Left kidney (tissue), 2 donors: ENCODE data around the gene TBL1Y. TPM values are rescaled to one million over a fixed set of nuclear protein-coding genes. Genes with fewer than 3 reads are reported as not detected.
"Not testable (repeated sequence)": the region's sequence is repeated elsewhere in the genome, so short reads cannot be mapped to it uniquely, and the experiment has no call there.

Experiments
- DNase-seq: peaks from one replicate; pipeline ENCODE4 v3.0.0-alpha.2; 2013
- polyA plus RNA-seq: library from polyadenylated mRNA; unstranded; fragments of 120-200 nt; gene quantifications from one replicate; pipeline ENCODE4 v1.2.1, GENCODE V29; 2013; ENCODE audit not compliant: insufficient read length

Gene TBL1Y
- polyA plus RNA-seq, 1 donor = 5.2 TPM

GRCh38 chrY:6972271-6972887 lies 61.9 kb downstream of the TBL1Y start:
- DNase-seq = no peak

GRCh38 chrY:6974971-6975370 lies 64.5 kb downstream of the TBL1Y start:
- no peak for DNase-seq

GRCh38 chrY:6977783-6978182 lies 67.3 kb downstream of the TBL1Y start:
- DNase-seq = no peak

- DNase-seq = no peak
Measured at GRCh38 chrY:6983221-6983620, 72.7 kb downstream of the TBL1Y start.

- no peak for DNase-seq
Measured at GRCh38 chrY:6987811-6988210, 77.3 kb downstream of the TBL1Y start.

- no peak for DNase-seq
Measured at GRCh38 chrY:6989886-6990620, 79.6 kb downstream of the TBL1Y start.

GRCh38 chrY:6992041-6992440 lies 81.5 kb downstream of the TBL1Y start:
- no peak for DNase-seq

- DNase-seq = no peak
Measured at GRCh38 chrY:6995987-6996386, 85.5 kb downstream of the TBL1Y start.

GRCh38 chrY:6997503-6998066 lies 87.1 kb downstream of the TBL1Y start:
- no peak for DNase-seq

- no peak for DNase-seq
Measured at GRCh38 chrY:6999905-7000304, 89.4 kb downstream of the TBL1Y start.

- DNase-seq = no peak
Measured at GRCh38 chrY:7002581-7002980, 92.1 kb downstream of the TBL1Y start.

- no peak for DNase-seq
Measured at GRCh38 chrY:7007911-7008310, 97.4 kb downstream of the TBL1Y start.

GRCh38 chrY:7008578-7009355 lies 98.3 kb downstream of the TBL1Y start:
- no peak for DNase-seq

GRCh38 chrY:7013051-7013450 lies 102.6 kb downstream of the TBL1Y start:
- no peak for DNase-seq

- no peak for DNase-seq
Measured at GRCh38 chrY:7016521-7016920, 106.0 kb downstream of the TBL1Y start.

- no peak for DNase-seq
Measured at GRCh38 chrY:7017244-7018080, 107.0 kb downstream of the TBL1Y start.

- DNase-seq = no peak
Measured at GRCh38 chrY:7039037-7039436, 128.5 kb downstream of the TBL1Y start.

- no peak for DNase-seq
Measured at GRCh38 chrY:7040662-7041061, 130.2 kb downstream of the TBL1Y start.

- no peak for DNase-seq
Measured at GRCh38 chrY:7041983-7042382, 131.5 kb downstream of the TBL1Y start.

GRCh38 chrY:7052461-7052860 lies 142.0 kb downstream of the TBL1Y start:
- not testable (repeated sequence) for DNase-seq

- no peak for DNase-seq
Measured at GRCh38 chrY:7056886-7057285, 146.4 kb downstream of the TBL1Y start.

- DNase-seq = no peak
Measured at GRCh38 chrY:7078725-7079124, 168.2 kb downstream of the TBL1Y start.
